ENCODE measurements around the gene TAS1R2. TPM values are rescaled to one million over a fixed set of nuclear protein-coding genes. Genes with fewer than 3 reads are reported as not detected.

TAS1R2 gene
- total RNA-seq, 1 donor from 2014 or later, result not detected

GRCh38 chr1:18875107-18875795, 15.8 kb upstream of the TAS1R2 start:
- H3K9ac ChIP-seq (ENCODE audit: low read length), result no peak overlapping the region
- no peak overlapping the region for H3K4me3 ChIP-seq (ENCODE audit: insufficient read depth, low read depth, low read length)
- FAIRE-seq (no peak), DNase-seq (ENCODE audit: low read depth) (peak; percentile 58)
- no peak overlapping the region for H2AFZ ChIP-seq (ENCODE audit: low read depth, low read length)
- H3K9me3 ChIP-seq (ENCODE audit: insufficient read depth, low read depth, low read length), result no peaks in the 10 kb centered on the region
- Mint-ChIP-seq H3K9me3 (ENCODE audit: unreplicated experiment) (no peaks in the 10 kb centered on the region), H3K27ac (ENCODE audit: unreplicated experiment) (no peak overlapping the region), H3K4me3 (ENCODE audit: unreplicated experiment) (no peak overlapping the region), H3K36me3 (ENCODE audit: low read depth, unreplicated experiment) (peaks cover 5% of the 10 kb centered on the region), H3K27me3 (ENCODE audit: low read depth, unreplicated experiment) (no peaks in the 10 kb centered on the region), H3K4me1 (ENCODE audit: low read depth, unreplicated experiment) (no peaks in the 10 kb centered on the region)
- no peaks in the 10 kb centered on the region for H3K36me3 ChIP-seq (ENCODE audit: insufficient read depth, low read length)
- H3K4me1 ChIP-seq (ENCODE audit: insufficient read depth, low read length), result no peaks in the 10 kb centered on the region
- no peaks in the 10 kb centered on the region for H3K79me2 ChIP-seq (ENCODE audit: insufficient read depth, low read length)
- H3K4me2 ChIP-seq (ENCODE audit: low read length), result no peak overlapping the region
- no peaks in the 10 kb centered on the region for H3K27me3 ChIP-seq (ENCODE audit: insufficient read depth, low read length)
- TF ChIP-seq, protein P1, sequence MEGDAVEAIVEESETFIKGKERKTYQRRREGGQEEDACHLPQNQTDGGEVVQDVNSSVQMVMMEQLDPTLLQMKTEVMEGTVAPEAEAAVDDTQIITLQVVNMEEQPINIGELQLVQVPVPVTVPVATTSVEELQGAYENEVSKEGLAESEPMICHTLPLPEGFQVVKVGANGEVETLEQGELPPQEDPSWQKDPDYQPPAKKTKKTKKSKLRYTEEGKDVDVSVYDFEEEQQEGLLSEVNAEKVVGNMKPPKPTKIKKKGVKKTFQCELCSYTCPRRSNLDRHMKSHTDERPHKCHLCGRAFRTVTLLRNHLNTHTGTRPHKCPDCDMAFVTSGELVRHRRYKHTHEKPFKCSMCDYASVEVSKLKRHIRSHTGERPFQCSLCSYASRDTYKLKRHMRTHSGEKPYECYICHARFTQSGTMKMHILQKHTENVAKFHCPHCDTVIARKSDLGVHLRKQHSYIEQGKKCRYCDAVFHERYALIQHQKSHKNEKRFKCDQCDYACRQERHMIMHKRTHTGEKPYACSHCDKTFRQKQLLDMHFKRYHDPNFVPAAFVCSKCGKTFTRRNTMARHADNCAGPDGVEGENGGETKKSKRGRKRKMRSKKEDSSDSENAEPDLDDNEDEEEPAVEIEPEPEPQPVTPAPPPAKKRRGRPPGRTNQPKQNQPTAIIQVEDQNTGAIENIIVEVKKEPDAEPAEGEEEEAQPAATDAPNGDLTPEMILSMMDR (IDR thresholded peaks at IDR 0.05; ENCODE audit: insufficient read depth, low read depth, low read length), result peak; percentile 74
- no peak for TF ChIP-seq EZH2 (IDR thresholded peaks at IDR 0.05; ENCODE audit: insufficient read depth, low read length)
- peaks cover 3% of the 10 kb centered on the region for H4K20me1 ChIP-seq (ENCODE audit: insufficient read depth, low read length)
- no peak overlapping the region for H3K27ac ChIP-seq (ENCODE audit: low read depth, low read length)

- FAIRE-seq, result no peak
- Histone ChIP-seq H3K27ac (ENCODE audit: low read depth, low read length) (no peak overlapping the region), H2AFZ (ENCODE audit: low read depth, low read length) (no peak overlapping the region), H3K9ac (ENCODE audit: low read length) (no peak overlapping the region), H3K79me2 (ENCODE audit: insufficient read depth, low read length) (no peaks in the 10 kb centered on the region), H3K9me3 (ENCODE audit: insufficient read depth, low read depth, low read length) (no peaks in the 10 kb centered on the region), H3K36me3 (ENCODE audit: insufficient read depth, low read length) (no peaks in the 10 kb centered on the region), H3K4me1 (ENCODE audit: insufficient read depth, low read length) (no peaks in the 10 kb centered on the region), H3K4me2 (ENCODE audit: low read length) (no peak overlapping the region), H3K27me3 (ENCODE audit: insufficient read depth, low read length) (no peaks in the 10 kb centered on the region), H4K20me1 (ENCODE audit: insufficient read depth, low read length) (peaks cover 3% of the 10 kb centered on the region), H3K4me3 (ENCODE audit: insufficient read depth, low read depth, low read length) (no peak overlapping the region)
- no peak for DNase-seq (ENCODE audit: low read depth)
- no peaks in the 10 kb centered on the region for H3K4me1 Mint-ChIP-seq (ENCODE audit: low read depth, unreplicated experiment)
- no peak overlapping the region for H3K4me3 Mint-ChIP-seq (ENCODE audit: unreplicated experiment)
- peaks cover 5% of the 10 kb centered on the region for H3K36me3 Mint-ChIP-seq (ENCODE audit: low read depth, unreplicated experiment)
- no peak overlapping the region for H3K27ac Mint-ChIP-seq (ENCODE audit: unreplicated experiment)
- TF ChIP-seq, protein P1 (IDR thresholded peaks at IDR 0.05; ENCODE audit: insufficient read depth, low read depth, low read length), result no peak
- no peak for TF ChIP-seq EZH2 (IDR thresholded peaks at IDR 0.05; ENCODE audit: insufficient read depth, low read length)
- no peaks in the 10 kb centered on the region for H3K9me3 Mint-ChIP-seq (ENCODE audit: unreplicated experiment)
- no peaks in the 10 kb centered on the region for H3K27me3 Mint-ChIP-seq (ENCODE audit: low read depth, unreplicated experiment)
Observed at GRCh38 chr1:18874600-18874999, 15.1 kb upstream of the TAS1R2 start.

- H4K20me1 ChIP-seq (ENCODE audit: insufficient read depth, low read length), result peaks cover 3% of the 10 kb centered on the region
- H3K4me1 ChIP-seq (ENCODE audit: insufficient read depth, low read length), result no peaks in the 10 kb centered on the region
- no peaks in the 10 kb centered on the region for H3K9me3 Mint-ChIP-seq (ENCODE audit: unreplicated experiment)
- H3K27me3 Mint-ChIP-seq (ENCODE audit: low read depth, unreplicated experiment), result no peaks in the 10 kb centered on the region
- no peaks in the 10 kb centered on the region for H3K79me2 ChIP-seq (ENCODE audit: insufficient read depth, low read length)
- H2AFZ ChIP-seq (ENCODE audit: low read depth, low read length), result no peak overlapping the region
- no peak overlapping the region for H3K9ac ChIP-seq (ENCODE audit: low read length)
- FAIRE-seq (no peak), DNase-seq (ENCODE audit: low read depth) (no peak)
- TF ChIP-seq, protein P1 (IDR thresholded peaks at IDR 0.05; ENCODE audit: insufficient read depth, low read depth, low read length), result no peak
- no peak for TF ChIP-seq EZH2 (IDR thresholded peaks at IDR 0.05; ENCODE audit: insufficient read depth, low read length)
- no peaks in the 10 kb centered on the region for H3K36me3 ChIP-seq (ENCODE audit: insufficient read depth, low read length)
- no peak overlapping the region for H3K4me3 ChIP-seq (ENCODE audit: insufficient read depth, low read depth, low read length)
- H3K27ac Mint-ChIP-seq (ENCODE audit: unreplicated experiment), result no peak overlapping the region
- H3K4me1 Mint-ChIP-seq (ENCODE audit: low read depth, unreplicated experiment), result no peaks in the 10 kb centered on the region
- no peaks in the 10 kb centered on the region for H3K9me3 ChIP-seq (ENCODE audit: insufficient read depth, low read depth, low read length)
- H3K4me3 Mint-ChIP-seq (ENCODE audit: unreplicated experiment), result no peak overlapping the region
- H3K4me2 ChIP-seq (ENCODE audit: low read length), result no peak overlapping the region
- H3K36me3 Mint-ChIP-seq (ENCODE audit: low read depth, unreplicated experiment), result peaks cover 5% of the 10 kb centered on the region
- H3K27ac ChIP-seq (ENCODE audit: low read depth, low read length), result no peak overlapping the region
- no peaks in the 10 kb centered on the region for H3K27me3 ChIP-seq (ENCODE audit: insufficient read depth, low read length)
Observed at GRCh38 chr1:18874036-18874435, 14.6 kb upstream of the TAS1R2 start.
